NB4 (cell line): ENCODE measurements around the gene GORAB.

Experiments
- DNase-seq: peaks from one replicate; pipeline ENCODE4 v3.0.0; 2010; ENCODE audit warnings: low read depth
- H3K4me3 ChIP-seq: one replicate; pipeline ENCODE4 v1.5.1; 2011; ENCODE audit warnings: mild to moderate bottlenecking, low read depth, low read length, moderate library complexity
- CTCF ChIP-seq: IDR thresholded peaks from one replicate; pipeline ENCODE4 v1.5.1; 2012; ENCODE audit warnings: low read depth, low read length
- MAX ChIP-seq: IDR thresholded peaks from 2 replicates; pipeline ENCODE4 v1.6.1; 2011; ENCODE audit warnings: low read depth, low read length
- MYC ChIP-seq: IDR thresholded peaks from 2 replicates; pipeline ENCODE4 v1.6.1; 2011; ENCODE audit warnings: low read depth, low read length
- POLR2A ChIP-seq: IDR thresholded peaks from 2 replicates; pipeline ENCODE4 v1.6.1; 2011; ENCODE audit warnings: mild to moderate bottlenecking; ENCODE audit not compliant: insufficient read length; ENCODE audit errors: extremely low read depth

The GORAB gene

GRCh38 chr1:170495006-170495405 lies 37.0 kb upstream of the GORAB start:
- no peak for DNase-seq
- no peak overlapping the region for H3K4me3 ChIP-seq
- TF ChIP-seq CTCF = no peak
- TF ChIP-seq POLR2A = no peak

GRCh38 chr1:170498876-170499275 lies 33.1 kb upstream of the GORAB start:
- no peak for DNase-seq
- no peak overlapping the region for H3K4me3 ChIP-seq
- TF ChIP-seq CTCF (no peak), MYC (no peak), POLR2A (no peak), MAX (no peak)

GRCh38 chr1:170503665-170504064 lies 28.3 kb upstream of the GORAB start:
- TF ChIP-seq MAX (no peak), MYC (no peak), CTCF (no peak), POLR2A (no peak)
- H3K4me3 ChIP-seq = no peak overlapping the region
- DNase-seq = no peak

- H3K4me3 ChIP-seq = no peak overlapping the region
Observed at GRCh38 chr1:170510163-170510562, 21.8 kb upstream of the GORAB start.

GRCh38 chr1:170511038-170511437 lies 20.9 kb upstream of the GORAB start:
- TF ChIP-seq MAX (no peak), CTCF (no peak), MYC (no peak), POLR2A (no peak)
- DNase-seq = no peak
- H3K4me3 ChIP-seq = no peak overlapping the region

More at GRCh38 chr1:170510163-170510562, 21.8 kb upstream of the GORAB start:
- no peak for DNase-seq
- TF ChIP-seq MAX (no peak), CTCF (no peak), POLR2A (no peak), MYC (no peak)

- no peak overlapping the region for H3K4me3 ChIP-seq
- TF ChIP-seq CTCF = no peak
- no peak for TF ChIP-seq MYC
- no peak for TF ChIP-seq MAX
- TF ChIP-seq POLR2A = no peak
- DNase-seq = peak; percentile 3
Observed at GRCh38 chr1:170513138-170513537, 18.8 kb upstream of the GORAB start.
